ENCODE results near the gene KCNK2.

KCNK2 gene

GRCh38 chr1:215083383-215083961 lies 935 bp downstream of the KCNK2 start:
- no peak for DNase-seq
- Histone ChIP-seq H3K27me3 (replicated peaks) (no peaks in the 10 kb centered on the region), H3K27ac (no peak overlapping the region), H3K36me3 (replicated peaks) (no peaks in the 10 kb centered on the region), H3K4me3 (ENCODE audit: low read depth, low read length) (peak overlapping the region; percentile 68)
- in situ Hi-C loops (cut with HindIII; ENCODE audit: low pct_ligation_motif_present, low sequenced_read_pairs), result no loop called here
- TF ChIP-seq CTCF (IDR thresholded peaks at IDR 0.05; ENCODE audit: low read depth, low read length, missing control alignments), result no peak

- no peaks in the 10 kb centered on the region for H3K36me3 ChIP-seq (replicated peaks)
- no peak for TF ChIP-seq CTCF (IDR thresholded peaks at IDR 0.05; ENCODE audit: low read depth, low read length, missing control alignments)
- in situ Hi-C loops (cut with HindIII; ENCODE audit: low pct_ligation_motif_present, low sequenced_read_pairs), result no loop called here
- no peak overlapping the region for H3K27ac ChIP-seq
- H3K27me3 ChIP-seq (replicated peaks), result no peaks in the 10 kb centered on the region
- H3K4me3 ChIP-seq (ENCODE audit: low read depth, low read length), result no peak overlapping the region
- no peak for DNase-seq
Observed at GRCh38 chr1:215084621-215085020, 2.1 kb downstream of the KCNK2 start.

- no peak for DNase-seq
- Histone ChIP-seq H3K27me3 (replicated peaks) (no peaks in the 10 kb centered on the region), H3K36me3 (replicated peaks) (no peaks in the 10 kb centered on the region), H3K27ac (no peak overlapping the region), H3K4me3 (ENCODE audit: low read depth, low read length) (no peak overlapping the region)
- TF ChIP-seq CTCF (IDR thresholded peaks at IDR 0.05; ENCODE audit: low read depth, low read length, missing control alignments), result no peak
- in situ Hi-C loops (cut with HindIII; ENCODE audit: low pct_ligation_motif_present, low sequenced_read_pairs), result no loop called here
Observed at GRCh38 chr1:215087603-215088002, 5.1 kb downstream of the KCNK2 start.

GRCh38 chr1:215094381-215094780 lies 11.8 kb downstream of the KCNK2 start:
- in situ Hi-C loops (cut with HindIII; ENCODE audit: low pct_ligation_motif_present, low sequenced_read_pairs), result no loop called here
- no peak for DNase-seq
- H3K4me3 ChIP-seq (ENCODE audit: low read depth, low read length), result no peak overlapping the region
- TF ChIP-seq CTCF (IDR thresholded peaks at IDR 0.05; ENCODE audit: low read depth, low read length, missing control alignments), result no peak
- H3K27me3 ChIP-seq (replicated peaks), result no peaks in the 10 kb centered on the region
- no peaks in the 10 kb centered on the region for H3K36me3 ChIP-seq (replicated peaks)
- no peak overlapping the region for H3K27ac ChIP-seq

GRCh38 chr1:215095524-215095923 lies 13.0 kb downstream of the KCNK2 start:
- H3K27me3 ChIP-seq (replicated peaks), result no peaks in the 10 kb centered on the region
- no peak for DNase-seq
- no peak overlapping the region for H3K27ac ChIP-seq
- no peak overlapping the region for H3K4me3 ChIP-seq (ENCODE audit: low read depth, low read length)
- in situ Hi-C loops (cut with HindIII; ENCODE audit: low pct_ligation_motif_present, low sequenced_read_pairs), result no loop called here
- no peak for TF ChIP-seq CTCF (IDR thresholded peaks at IDR 0.05; ENCODE audit: low read depth, low read length, missing control alignments)
- no peaks in the 10 kb centered on the region for H3K36me3 ChIP-seq (replicated peaks)

GRCh38 chr1:215101511-215101910 lies 19.0 kb downstream of the KCNK2 start:
- no peak for TF ChIP-seq CTCF (IDR thresholded peaks at IDR 0.05; ENCODE audit: low read depth, low read length, missing control alignments)
- in situ Hi-C loops (cut with HindIII; ENCODE audit: low pct_ligation_motif_present, low sequenced_read_pairs), result no loop called here
- no peaks in the 10 kb centered on the region for H3K27me3 ChIP-seq (replicated peaks)
- H3K27ac ChIP-seq, result no peak overlapping the region
- H3K4me3 ChIP-seq (ENCODE audit: low read depth, low read length), result no peak overlapping the region
- DNase-seq, result no peak
- no peaks in the 10 kb centered on the region for H3K36me3 ChIP-seq (replicated peaks)
